Measurements from ENCODE around the gene GET4. TPM values are rescaled to one million over a fixed set of nuclear protein-coding genes. Genes with fewer than 3 reads are reported as not detected.
"Not testable (repeated sequence)": the region's sequence is repeated elsewhere in the genome, so short reads cannot be mapped to it uniquely, and the experiment has no call there.

GET4 gene
- polyA plus RNA-seq, 12 donors = 13.4 to 44.3 (median 37.2) TPM; not detected in 1

GRCh38 chr7:925601-926000, 49.2 kb downstream of the GET4 start:
- DNase-seq = no peak

- DNase-seq = no peak
Observed at GRCh38 chr7:926061-927030, 50.0 kb downstream of the GET4 start.

DNA sequence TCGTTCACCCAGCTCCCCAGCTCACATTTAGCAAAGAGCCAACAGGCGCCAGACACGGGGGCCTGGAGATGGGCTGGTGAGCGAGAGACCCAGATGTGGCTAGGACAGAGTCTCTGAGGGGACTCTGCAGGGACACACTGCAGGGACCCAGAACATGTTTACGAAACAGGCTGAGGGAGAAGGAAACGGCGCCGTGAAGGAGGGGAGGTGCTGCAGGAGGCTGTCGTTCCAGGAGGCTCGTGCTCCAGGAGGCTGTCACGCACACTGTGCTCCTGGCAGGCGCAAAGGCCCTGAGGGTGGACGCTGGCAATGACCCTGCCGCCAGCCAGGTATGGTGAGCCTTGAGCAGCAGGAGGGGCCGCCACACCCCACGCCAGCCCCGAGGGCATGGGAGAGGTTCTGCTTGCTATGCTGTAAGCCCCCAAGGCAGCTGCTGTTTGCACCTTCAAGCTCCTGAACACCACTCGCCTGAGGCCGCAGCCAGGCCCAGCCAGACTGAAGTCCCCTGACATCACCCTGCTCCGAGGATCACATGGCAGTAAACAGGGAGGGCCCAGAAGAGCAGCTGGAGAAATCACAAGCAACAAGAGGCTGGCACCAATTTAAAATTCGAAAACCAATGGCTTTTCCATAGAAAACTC, 50.8 kb downstream of the GET4 start:
- DNase-seq = no peak

- no peak for DNase-seq
Observed at GRCh38 chr7:929311-929711, 53.0 kb downstream of the GET4 start.

DNA sequence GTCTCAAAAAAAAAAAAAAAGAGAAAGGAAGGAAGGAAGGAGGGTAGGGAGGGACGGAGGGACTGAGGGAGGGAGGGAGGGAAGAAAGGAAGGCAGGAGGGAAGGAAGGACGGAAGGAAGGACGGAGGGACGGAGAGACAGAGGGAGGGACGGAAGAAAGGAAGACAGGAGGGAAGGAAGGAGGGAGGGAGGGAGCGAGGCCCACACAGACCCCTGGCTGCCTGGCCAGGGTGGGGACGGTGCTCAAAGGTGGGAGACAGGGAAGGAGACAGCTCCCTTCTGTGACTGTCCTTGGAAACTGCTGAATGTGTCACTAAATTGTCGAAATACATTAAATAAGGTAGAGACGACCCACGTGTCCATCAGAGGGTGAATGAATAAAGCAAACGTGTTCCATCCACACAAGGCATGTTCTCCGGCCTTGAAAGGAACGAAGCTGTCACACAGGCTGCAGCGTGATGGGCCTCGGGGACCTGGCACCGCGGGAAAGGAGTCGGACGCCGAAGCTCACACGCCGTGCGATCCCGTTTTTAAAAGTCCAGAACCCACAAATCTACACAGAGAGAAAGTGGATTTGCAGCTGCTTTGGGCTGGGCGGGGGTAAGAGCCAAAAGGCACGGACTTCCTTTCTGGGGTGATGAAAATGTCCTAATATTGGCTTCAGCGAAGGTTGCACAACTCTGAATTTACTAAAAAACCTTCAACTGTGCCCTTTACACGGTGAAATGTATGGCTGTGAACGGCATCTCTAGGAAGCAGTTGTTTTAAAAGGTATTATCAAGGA, 54.8 kb downstream of the GET4 start:
- no peak for DNase-seq

DNA sequence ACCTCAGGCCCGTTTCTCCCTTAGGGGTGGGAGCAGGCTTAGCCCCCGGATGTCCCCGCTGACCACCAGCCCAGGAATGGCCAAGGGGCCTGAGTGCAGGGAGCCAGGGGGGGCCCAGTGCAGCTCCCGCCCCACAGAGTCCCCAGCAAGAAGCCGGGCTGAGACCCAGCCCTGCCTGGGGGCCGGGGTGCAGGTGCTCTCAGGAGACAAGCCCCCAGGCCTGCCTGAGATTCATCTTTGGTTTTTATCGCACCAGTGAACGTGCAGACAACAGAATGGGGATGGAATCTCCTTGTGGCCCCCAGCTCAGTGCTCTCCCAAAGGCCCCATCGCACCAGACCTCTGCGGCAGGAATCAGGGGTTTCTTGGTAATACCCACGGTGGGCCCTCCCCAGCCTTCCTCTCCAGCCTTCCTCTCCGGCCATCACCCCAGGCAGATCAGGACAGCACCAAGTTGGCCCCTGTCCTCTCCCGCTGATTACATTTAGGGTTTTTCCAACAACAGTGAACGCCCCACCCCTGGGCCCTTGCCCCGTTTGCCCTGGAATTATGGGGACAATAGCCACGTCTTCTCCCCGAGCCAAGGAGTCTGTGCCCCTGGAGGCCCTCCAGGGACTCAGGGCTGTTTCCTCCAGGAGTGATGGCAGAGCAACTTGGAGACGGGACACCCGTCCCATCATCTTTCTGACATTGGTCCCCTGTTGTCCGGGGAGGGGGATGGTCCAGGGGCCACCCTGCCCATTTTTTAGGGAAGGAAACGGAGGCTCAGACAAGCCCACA, 55.7 kb downstream of the GET4 start:
- no peak for DNase-seq

DNA sequence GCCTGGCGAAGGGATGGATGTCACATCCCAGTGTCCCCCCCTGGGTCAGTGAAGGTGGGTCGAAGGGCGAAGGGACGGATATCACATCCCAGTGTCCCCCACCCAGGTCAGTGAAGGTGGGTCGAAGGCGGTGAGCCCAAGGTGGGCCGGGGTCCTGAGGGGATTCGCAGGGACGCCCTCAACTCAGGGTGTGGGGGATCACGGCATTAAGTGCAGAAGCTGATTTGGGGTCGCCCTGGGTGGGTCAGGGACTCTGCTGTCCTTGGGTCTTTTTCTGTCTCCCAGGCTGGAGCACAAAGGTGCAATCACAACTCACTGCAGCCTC, 56.3 kb downstream of the GET4 start:
- no peak for DNase-seq

DNA sequence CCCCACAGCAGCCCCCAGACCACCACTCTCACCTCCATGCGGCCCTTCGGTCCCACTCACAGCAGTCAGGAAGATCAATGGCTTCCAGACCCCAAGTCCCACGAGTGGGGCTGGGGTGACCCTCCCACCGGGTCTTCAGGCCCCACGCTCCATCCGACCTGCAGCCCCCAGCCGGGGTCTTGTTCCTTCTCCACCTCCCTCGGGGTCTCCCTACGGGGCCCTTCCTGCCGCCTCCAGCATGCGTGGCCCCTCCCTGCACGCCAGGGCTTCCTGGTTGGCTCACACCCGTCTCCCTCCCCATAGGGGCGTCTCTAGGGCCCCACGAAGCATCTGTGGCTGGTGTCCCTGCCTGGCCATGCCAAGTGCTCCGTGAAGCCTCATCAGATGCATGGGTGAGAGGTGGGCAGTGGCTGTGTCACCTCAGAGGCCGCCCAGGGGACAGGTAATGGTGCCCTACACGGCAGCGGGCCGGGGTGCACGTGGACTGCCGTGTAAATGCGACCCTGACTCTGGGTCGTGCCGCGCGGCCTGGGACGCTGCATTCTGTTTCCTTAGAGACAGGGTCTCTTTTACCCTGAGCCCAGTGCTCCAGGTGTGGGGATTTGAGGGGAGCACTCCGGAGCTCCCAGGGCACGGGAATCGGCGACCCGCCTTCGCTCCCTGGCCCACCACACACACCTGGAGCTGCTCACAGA, 58.3 kb downstream of the GET4 start:
- no peak for DNase-seq

GRCh38 chr7:935164-935873, 59.0 kb downstream of the GET4 start:
- DNase-seq = no peak

GRCh38 chr7:935874-936385, 59.6 kb downstream of the GET4 start:
- no peak for DNase-seq

GRCh38 chr7:936386-937054, 60.2 kb downstream of the GET4 start:
- DNase-seq = no peak

GRCh38 chr7:937856-938484, 61.6 kb downstream of the GET4 start:
- DNase-seq = no peak

DNA sequence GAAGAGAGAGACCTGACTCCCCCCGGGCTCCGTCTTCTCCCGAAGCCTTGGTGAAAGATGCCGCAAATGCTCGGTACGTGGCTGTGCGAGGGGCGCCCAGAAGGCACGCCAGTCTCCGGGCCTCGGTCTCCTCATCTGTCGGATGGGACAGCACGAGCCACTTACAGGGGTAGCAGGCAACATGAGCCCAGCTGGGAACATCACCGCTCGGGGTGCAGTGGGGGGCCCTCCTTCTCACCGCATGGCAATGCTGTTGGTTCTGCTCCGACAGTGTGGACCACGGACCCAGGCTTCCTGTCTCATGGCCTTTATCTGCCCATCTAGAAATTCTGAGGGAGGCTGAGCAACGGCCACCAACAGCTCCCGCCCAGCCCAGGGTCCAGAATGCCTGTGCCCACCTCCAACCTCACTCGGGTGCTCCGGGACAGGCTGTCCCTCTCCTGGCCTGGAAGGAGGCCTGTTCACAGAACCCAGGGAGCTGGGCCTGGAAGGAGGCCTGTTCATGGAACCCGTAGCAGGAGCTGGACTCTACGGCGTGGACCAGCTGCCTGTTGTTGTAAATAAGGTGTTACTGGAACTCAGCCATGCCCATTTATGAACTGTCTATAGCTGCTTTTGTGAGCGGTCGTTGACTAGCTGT, 62.3 kb downstream of the GET4 start:
- no peak for DNase-seq

- DNase-seq = no peak
Observed at GRCh38 chr7:939843-940242, 63.5 kb downstream of the GET4 start.

GRCh38 chr7:940599-941408, 64.5 kb downstream of the GET4 start:
- no peak for DNase-seq

DNA sequence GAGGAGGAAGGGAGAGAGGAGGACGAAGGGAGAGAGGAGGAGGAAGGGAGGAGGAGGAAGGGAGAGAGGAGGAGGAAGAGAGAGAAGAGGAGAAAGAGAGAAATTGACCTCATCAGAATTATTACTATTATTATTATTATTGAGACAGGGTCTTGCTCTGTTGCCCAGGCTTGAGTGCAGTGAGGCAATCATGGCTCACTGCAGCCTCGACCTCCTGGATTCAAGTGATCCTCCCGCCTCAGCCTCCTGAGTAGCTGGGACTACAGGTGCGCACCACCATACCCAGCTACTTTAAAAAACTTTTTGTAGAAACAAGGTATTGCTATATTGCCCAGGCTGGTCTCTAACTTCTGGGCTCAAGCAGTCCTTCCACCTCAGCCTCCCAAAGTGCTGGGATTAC, 67.4 kb downstream of the GET4 start:
- not testable (repeated sequence) for DNase-seq

- no peak for DNase-seq
Observed at GRCh38 chr7:944744-945143, 68.4 kb downstream of the GET4 start.

- no peak for DNase-seq
Observed at GRCh38 chr7:945147-945555, 68.8 kb downstream of the GET4 start.

All from muscle of arm (tissue), 12 donors.